Measurements from ENCODE around the gene CUTC.

DNA sequence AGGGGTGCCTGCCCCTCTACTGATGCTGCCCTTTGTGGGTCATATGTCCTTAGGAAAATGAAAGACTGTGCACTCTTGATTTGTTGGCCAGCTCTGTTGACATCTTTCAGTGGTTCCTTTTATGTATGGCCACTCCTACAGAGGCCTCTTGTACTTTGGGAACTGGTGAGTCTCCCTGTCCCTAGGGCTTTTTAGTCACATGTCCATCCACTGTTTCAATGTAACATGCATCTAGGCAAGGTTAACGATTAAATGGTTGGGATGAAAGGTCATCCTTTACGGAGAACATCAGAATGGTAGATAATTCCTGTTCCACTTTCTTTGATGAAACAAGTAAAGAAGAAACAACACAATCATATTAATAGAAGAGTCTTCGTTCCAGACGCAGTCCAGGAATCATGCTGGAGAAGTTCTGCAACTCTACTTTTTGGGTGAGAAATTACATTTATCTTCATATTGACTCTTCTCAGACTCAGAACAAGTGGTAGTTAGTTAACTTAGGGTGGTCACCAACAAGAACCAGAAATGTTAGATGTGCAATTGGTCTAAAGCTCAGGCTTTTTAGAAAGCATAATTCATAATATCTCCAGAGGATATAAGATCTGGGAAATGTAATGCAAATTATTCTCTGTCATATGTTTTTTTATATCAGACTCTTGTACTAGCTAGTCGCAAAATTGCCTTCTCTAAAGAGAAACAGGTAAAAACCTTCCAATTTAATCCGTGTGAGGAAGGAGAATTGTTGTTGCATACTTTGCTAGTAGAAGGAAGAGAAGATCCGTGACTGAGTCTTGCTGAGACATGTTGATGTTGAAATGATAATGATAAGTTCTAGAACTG lies 50.6 kb downstream of the CUTC start, which contains the start of gene ABCC2:
- TF ChIP-seq, protein P1, sequence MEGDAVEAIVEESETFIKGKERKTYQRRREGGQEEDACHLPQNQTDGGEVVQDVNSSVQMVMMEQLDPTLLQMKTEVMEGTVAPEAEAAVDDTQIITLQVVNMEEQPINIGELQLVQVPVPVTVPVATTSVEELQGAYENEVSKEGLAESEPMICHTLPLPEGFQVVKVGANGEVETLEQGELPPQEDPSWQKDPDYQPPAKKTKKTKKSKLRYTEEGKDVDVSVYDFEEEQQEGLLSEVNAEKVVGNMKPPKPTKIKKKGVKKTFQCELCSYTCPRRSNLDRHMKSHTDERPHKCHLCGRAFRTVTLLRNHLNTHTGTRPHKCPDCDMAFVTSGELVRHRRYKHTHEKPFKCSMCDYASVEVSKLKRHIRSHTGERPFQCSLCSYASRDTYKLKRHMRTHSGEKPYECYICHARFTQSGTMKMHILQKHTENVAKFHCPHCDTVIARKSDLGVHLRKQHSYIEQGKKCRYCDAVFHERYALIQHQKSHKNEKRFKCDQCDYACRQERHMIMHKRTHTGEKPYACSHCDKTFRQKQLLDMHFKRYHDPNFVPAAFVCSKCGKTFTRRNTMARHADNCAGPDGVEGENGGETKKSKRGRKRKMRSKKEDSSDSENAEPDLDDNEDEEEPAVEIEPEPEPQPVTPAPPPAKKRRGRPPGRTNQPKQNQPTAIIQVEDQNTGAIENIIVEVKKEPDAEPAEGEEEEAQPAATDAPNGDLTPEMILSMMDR (IDR thresholded peaks at IDR 0.05; ENCODE audit: insufficient read depth, low read depth, low read length), result no peak
- no peak for TF ChIP-seq EZH2 (IDR thresholded peaks at IDR 0.05; ENCODE audit: insufficient read depth, low read length)

Measured in astrocyte (in vitro differentiated cells and primary cell).